ENCODE measurements around the gene TSBP1.
"Not testable (repeated sequence)": the region's sequence is repeated elsewhere in the genome, so short reads cannot be mapped to it uniquely, and the experiment has no call there.

Gene TSBP1

GRCh38 chr6:32369660-32370059 is 2.0 kb downstream of the TSBP1 start:
- Histone ChIP-seq H3K9me3 (ENCODE audit: control insufficient read depth, insufficient read depth, low read length) (no peaks in the 10 kb centered on the region), H3K27me3 (ENCODE audit: control insufficient read depth, low read length) (no peaks in the 10 kb centered on the region), H3K36me3 (ENCODE audit: control insufficient read depth, low read length) (no peaks in the 10 kb centered on the region), H3K79me2 (ENCODE audit: control insufficient read depth, low read length) (no peaks in the 10 kb centered on the region), H3K9me2 (replicated peaks; ENCODE audit: control insufficient read depth, low read length) (no peaks in the 10 kb centered on the region), H3K4me3 (ENCODE audit: low read length) (no peak overlapping the region), H3F3A (ENCODE audit: control insufficient read depth, insufficient read depth) (no peaks in the 10 kb centered on the region), H3K27ac (ENCODE audit: low read depth, low read length) (no peak overlapping the region), H3K4me2 (ENCODE audit: low read length) (no peak overlapping the region), H4K20me1 (ENCODE audit: control insufficient read depth, insufficient read depth, low read depth, low read length) (no peaks in the 10 kb centered on the region), H3K4me1 (ENCODE audit: control insufficient read depth, low read length) (no peaks in the 10 kb centered on the region)
- TF ChIP-seq CTCF (IDR thresholded peaks at IDR 0.05; ENCODE audit: low read depth, low read length, poor library complexity, severe bottlenecking) (no peak), EZH2phosphoT487 (IDR thresholded peaks at IDR 0.05; ENCODE audit: borderline replicate concordance, low read length) (no peak)

DNA sequence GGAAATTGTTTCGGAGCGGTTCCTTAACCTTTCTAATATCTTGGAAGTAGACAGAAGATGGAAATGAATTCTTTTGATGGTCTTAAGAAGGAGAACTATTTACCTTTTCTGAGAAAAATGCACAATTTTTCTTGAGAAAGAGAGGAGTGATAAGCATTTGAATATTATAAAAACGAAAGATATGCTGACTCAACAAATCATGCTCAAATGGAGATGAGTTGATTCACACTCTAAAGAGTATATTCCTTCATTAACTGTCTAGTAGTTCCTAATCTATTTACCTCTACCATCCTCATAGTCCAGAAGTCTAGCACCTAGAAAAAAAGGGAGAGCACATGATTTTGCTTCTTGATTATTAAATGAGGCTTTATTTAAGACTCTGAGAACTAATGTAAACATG is 4.1 kb downstream of the TSBP1 start:
- no peaks in the 10 kb centered on the region for H3K36me3 ChIP-seq (ENCODE audit: control insufficient read depth, low read length)
- H3K4me1 ChIP-seq (ENCODE audit: control insufficient read depth, low read length), result no peaks in the 10 kb centered on the region
- no peak overlapping the region for H3K4me2 ChIP-seq (ENCODE audit: low read length)
- no peak overlapping the region for H3K4me3 ChIP-seq (ENCODE audit: low read length)
- no peaks in the 10 kb centered on the region for H3F3A ChIP-seq (ENCODE audit: control insufficient read depth, insufficient read depth)
- H3K79me2 ChIP-seq (ENCODE audit: control insufficient read depth, low read length), result no peaks in the 10 kb centered on the region
- no peaks in the 10 kb centered on the region for H3K27me3 ChIP-seq (ENCODE audit: control insufficient read depth, low read length)
- TF ChIP-seq CTCF (IDR thresholded peaks at IDR 0.05; ENCODE audit: low read depth, low read length, poor library complexity, severe bottlenecking) (no peak), EZH2phosphoT487 (IDR thresholded peaks at IDR 0.05; ENCODE audit: borderline replicate concordance, low read length) (no peak)
- no peak overlapping the region for H3K27ac ChIP-seq (ENCODE audit: low read depth, low read length)
- no peaks in the 10 kb centered on the region for H3K9me2 ChIP-seq (replicated peaks; ENCODE audit: control insufficient read depth, low read length)
- no peaks in the 10 kb centered on the region for H3K9me3 ChIP-seq (ENCODE audit: control insufficient read depth, insufficient read depth, low read length)
- H4K20me1 ChIP-seq (ENCODE audit: control insufficient read depth, insufficient read depth, low read depth, low read length), result no peaks in the 10 kb centered on the region

GRCh38 chr6:32359225-32359624 is 12.5 kb downstream of the TSBP1 start:
- H3K79me2 ChIP-seq (ENCODE audit: control insufficient read depth, low read length); H3K9me2 ChIP-seq (replicated peaks; ENCODE audit: control insufficient read depth, low read length); H4K20me1 ChIP-seq (ENCODE audit: control insufficient read depth, insufficient read depth, low read depth, low read length); H3K27ac ChIP-seq (ENCODE audit: low read depth, low read length); H3K4me1 ChIP-seq (ENCODE audit: control insufficient read depth, low read length); H3K36me3 ChIP-seq (ENCODE audit: control insufficient read depth, low read length); H3F3A ChIP-seq (ENCODE audit: control insufficient read depth, insufficient read depth); H3K4me2 ChIP-seq (ENCODE audit: low read length); H3K9me3 ChIP-seq (ENCODE audit: control insufficient read depth, insufficient read depth, low read length); H3K27me3 ChIP-seq (ENCODE audit: control insufficient read depth, low read length); H3K4me3 ChIP-seq (ENCODE audit: low read length): not testable (repeated sequence)

DNA sequence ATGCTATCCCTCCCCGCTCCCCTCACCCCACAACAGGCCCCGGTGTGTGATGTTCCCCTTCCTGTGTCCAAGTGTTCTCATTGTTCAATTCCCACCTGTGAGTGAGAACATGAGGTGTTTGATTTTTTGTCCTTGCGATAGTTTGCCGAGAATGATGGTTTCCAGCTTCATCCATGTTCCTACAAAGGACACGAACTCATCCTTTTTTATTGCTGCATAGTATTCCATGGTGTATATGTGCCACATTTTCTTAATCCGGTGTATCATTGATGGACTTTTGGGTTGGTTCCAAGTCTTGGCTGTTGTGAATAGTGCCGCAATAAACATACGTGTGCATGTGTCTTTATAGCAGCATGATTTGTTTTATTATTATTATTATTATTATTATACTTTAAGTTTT is 13.2 kb downstream of the TSBP1 start:
- not testable (repeated sequence) for H4K20me1 ChIP-seq (ENCODE audit: control insufficient read depth, insufficient read depth, low read depth, low read length); H3K27ac ChIP-seq (ENCODE audit: low read depth, low read length); H3K9me3 ChIP-seq (ENCODE audit: control insufficient read depth, insufficient read depth, low read length); H3K4me2 ChIP-seq (ENCODE audit: low read length); H3K27me3 ChIP-seq (ENCODE audit: control insufficient read depth, low read length); H3K9me2 ChIP-seq (replicated peaks; ENCODE audit: control insufficient read depth, low read length); H3K4me3 ChIP-seq (ENCODE audit: low read length); H3K36me3 ChIP-seq (ENCODE audit: control insufficient read depth, low read length); H3K79me2 ChIP-seq (ENCODE audit: control insufficient read depth, low read length); H3K4me1 ChIP-seq (ENCODE audit: control insufficient read depth, low read length); H3F3A ChIP-seq (ENCODE audit: control insufficient read depth, insufficient read depth)
